ENCODE measurements around the gene XCL1. TPM values are rescaled to one million over a fixed set of nuclear protein-coding genes. Genes with fewer than 3 reads are reported as not detected.
A peak's percentile ranks its signal among the peaks of the same experiment; 100 is the strongest.
"Not testable (repeated sequence)": the region's sequence is repeated elsewhere in the genome, so short reads cannot be mapped to it uniquely, and the experiment has no call there.

Gene XCL1
- total RNA-seq, 4 donors from 2014 or later: 0.42 to 1.2 (median 0.91) TPM; not detected in 1

GRCh38 chr1:168545678-168546552 is 30.5 kb upstream of the XCL1 start:
- H3K27me3 ChIP-seq; H3K4me1 ChIP-seq; DNase-seq (ENCODE audit: extremely low spot score); intact Hi-C loops (cut with DNase I); H3K9me3 ChIP-seq; H3K27ac ChIP-seq (replicated peaks in 1 of 4); H3K36me3 ChIP-seq; H3K4me3 ChIP-seq: not testable (repeated sequence)
- TF ChIP-seq, protein P1, sequence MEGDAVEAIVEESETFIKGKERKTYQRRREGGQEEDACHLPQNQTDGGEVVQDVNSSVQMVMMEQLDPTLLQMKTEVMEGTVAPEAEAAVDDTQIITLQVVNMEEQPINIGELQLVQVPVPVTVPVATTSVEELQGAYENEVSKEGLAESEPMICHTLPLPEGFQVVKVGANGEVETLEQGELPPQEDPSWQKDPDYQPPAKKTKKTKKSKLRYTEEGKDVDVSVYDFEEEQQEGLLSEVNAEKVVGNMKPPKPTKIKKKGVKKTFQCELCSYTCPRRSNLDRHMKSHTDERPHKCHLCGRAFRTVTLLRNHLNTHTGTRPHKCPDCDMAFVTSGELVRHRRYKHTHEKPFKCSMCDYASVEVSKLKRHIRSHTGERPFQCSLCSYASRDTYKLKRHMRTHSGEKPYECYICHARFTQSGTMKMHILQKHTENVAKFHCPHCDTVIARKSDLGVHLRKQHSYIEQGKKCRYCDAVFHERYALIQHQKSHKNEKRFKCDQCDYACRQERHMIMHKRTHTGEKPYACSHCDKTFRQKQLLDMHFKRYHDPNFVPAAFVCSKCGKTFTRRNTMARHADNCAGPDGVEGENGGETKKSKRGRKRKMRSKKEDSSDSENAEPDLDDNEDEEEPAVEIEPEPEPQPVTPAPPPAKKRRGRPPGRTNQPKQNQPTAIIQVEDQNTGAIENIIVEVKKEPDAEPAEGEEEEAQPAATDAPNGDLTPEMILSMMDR (IDR thresholded peaks at IDR 0.05): peak in 1 of 3 experiments; percentile 16
- 53% methylated on average over 7 of the region's 7 CpGs for WGBS

DNA sequence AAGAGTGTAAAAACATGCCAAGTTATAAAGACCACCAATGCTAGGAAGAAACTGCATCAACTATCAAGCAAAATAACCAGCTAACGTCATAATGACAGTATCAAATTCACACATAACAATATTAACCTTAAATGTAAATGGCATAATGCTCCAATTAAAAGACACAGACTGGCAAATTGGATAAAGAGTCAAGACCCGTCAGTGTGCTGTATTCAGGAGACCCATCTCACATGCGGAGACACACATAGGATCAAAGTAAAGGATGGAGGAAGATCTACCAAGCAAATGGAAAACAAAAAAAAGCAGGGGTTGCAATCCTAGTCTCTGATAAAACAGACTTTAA is 29.9 kb upstream of the XCL1 start:
- H3K27ac ChIP-seq (replicated peaks in 1 of 4); DNase-seq (ENCODE audit: extremely low spot score); intact Hi-C loops (cut with DNase I); H3K4me1 ChIP-seq; H3K36me3 ChIP-seq; H3K9me3 ChIP-seq; H3K4me3 ChIP-seq; H3K27me3 ChIP-seq: not testable (repeated sequence)
- WGBS: 93% methylated on average over 3 of the region's 3 CpGs

DNA sequence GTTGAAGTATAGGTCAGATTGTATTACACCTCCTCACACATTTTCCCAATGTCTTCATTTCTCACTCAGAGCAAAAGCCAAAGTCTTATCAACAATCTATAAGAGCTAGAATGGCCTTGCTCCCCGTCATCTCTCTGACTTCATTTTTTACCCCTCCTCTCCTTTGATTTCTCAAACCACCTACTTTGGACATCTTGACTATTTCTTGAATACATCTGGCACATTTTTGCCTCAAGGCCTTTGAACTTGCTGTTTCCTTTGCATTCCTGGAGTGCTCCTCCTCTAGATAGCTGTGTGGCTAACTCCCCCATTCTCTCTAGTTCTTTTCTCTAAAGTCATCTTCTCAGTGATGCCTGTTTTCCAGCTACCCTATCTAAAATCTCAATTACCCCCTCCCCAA is 25.4 kb upstream of the XCL1 start:
- intact Hi-C loops (cut with DNase I): no loop called here
- 72% methylated on average over 1 of the region's 1 CpG for WGBS
- no peak for TF ChIP-seq POLR2AphosphoS5 (IDR thresholded peaks at IDR 0.05)
- TF ChIP-seq, protein P1 (IDR thresholded peaks at IDR 0.05): no peak
- TF ChIP-seq EP300 (IDR thresholded peaks at IDR 0.05): no peak
- TF ChIP-seq POLR2A (IDR thresholded peaks at IDR 0.05; ENCODE audit: low read depth): no peak

GRCh38 chr1:168551688-168552087 is 24.7 kb upstream of the XCL1 start:
- WGBS: 91% methylated on average over 4 of the region's 4 CpGs
- TF ChIP-seq POLR2AphosphoS5 (IDR thresholded peaks at IDR 0.05) (no peak), POLR2A (IDR thresholded peaks at IDR 0.05; ENCODE audit: low read depth) (no peak), EP300 (IDR thresholded peaks at IDR 0.05) (no peak)
- TF ChIP-seq, protein P1 (IDR thresholded peaks at IDR 0.05): no peak
- intact Hi-C loops (cut with DNase I): no loop called here
- Histone ChIP-seq H3K4me3 (no peak overlapping the region), H3K4me1 (no peaks in the 10 kb centered on the region), H3K27ac (replicated peaks in 1 of 4) (no peak overlapping the region), H3K27me3 (no peaks in the 10 kb centered on the region), H3K36me3 (no peaks in the 10 kb centered on the region), H3K9me3 (no peaks in the 10 kb centered on the region)
- DNase-seq (ENCODE audit: extremely low spot score): no peak

More for the DNA sequence above, 25.4 kb upstream of the XCL1 start:
- no peaks in the 10 kb centered on the region for H3K36me3 ChIP-seq
- no peaks in the 10 kb centered on the region for H3K9me3 ChIP-seq
- no peak overlapping the region for H3K27ac ChIP-seq (replicated peaks in 1 of 4)
- no peak overlapping the region for H3K4me3 ChIP-seq
- no peaks in the 10 kb centered on the region for H3K4me1 ChIP-seq
- no peaks in the 10 kb centered on the region for H3K27me3 ChIP-seq
- DNase-seq (ENCODE audit: extremely low spot score): no peak

GRCh38 chr1:168552961-168553360 is 23.4 kb upstream of the XCL1 start:
- intact Hi-C loops (cut with DNase I): no loop called here
- Histone ChIP-seq H3K36me3 (no peaks in the 10 kb centered on the region), H3K4me1 (peaks cover 0 to 6% (median 0%) of the 10 kb centered on the region in 4 donors), H3K27me3 (no peaks in the 10 kb centered on the region), H3K4me3 (no peak overlapping the region), H3K27ac (replicated peaks in 1 of 4) (no peak overlapping the region), H3K9me3 (no peaks in the 10 kb centered on the region)
- WGBS: 95% methylated on average over 6 of the region's 6 CpGs
- no peak for DNase-seq (ENCODE audit: extremely low spot score)
- TF ChIP-seq, protein P1 (IDR thresholded peaks at IDR 0.05): no peak
- no peak for TF ChIP-seq POLR2A (IDR thresholded peaks at IDR 0.05; ENCODE audit: low read depth)
- TF ChIP-seq EP300 (IDR thresholded peaks at IDR 0.05): no peak
- TF ChIP-seq POLR2AphosphoS5 (IDR thresholded peaks at IDR 0.05): no peak
